Glutamatergic neuron (in vitro differentiated cells): ENCODE results near the gene COL20A1. TPM values are rescaled to one million over a fixed set of nuclear protein-coding genes. Genes with fewer than 3 reads are reported as not detected.

ENCODE experiments used
- DNase-seq: peaks from one replicate; pipeline ENCODE4 v3.0.0; 2022
- H3K27ac Mint-ChIP-seq: one replicate; pipeline ENCODE4 v1.8.0; 2020; ENCODE audit warnings: mild to moderate bottlenecking, mixed read lengths, inconsistent platforms; ENCODE audit not compliant: unreplicated experiment
- H3K27me3 Mint-ChIP-seq: one replicate; pipeline ENCODE4 v1.8.0; 2020; ENCODE audit warnings: mild to moderate bottlenecking, moderate library complexity, mixed read lengths, inconsistent platforms; ENCODE audit not compliant: unreplicated experiment
- H3K36me3 Mint-ChIP-seq: one replicate; pipeline ENCODE4 v1.8.0; 2020; ENCODE audit warnings: mild to moderate bottlenecking, mixed read lengths, inconsistent platforms; ENCODE audit not compliant: unreplicated experiment
- H3K4me1 Mint-ChIP-seq: one replicate; pipeline ENCODE4 v1.8.0; 2020; ENCODE audit warnings: mild to moderate bottlenecking, low read depth, mixed read lengths, inconsistent platforms; ENCODE audit not compliant: unreplicated experiment
- H3K4me3 Mint-ChIP-seq: one replicate; pipeline ENCODE4 v1.8.0; 2020; ENCODE audit warnings: mild to moderate bottlenecking, mixed read lengths, inconsistent platforms; ENCODE audit not compliant: unreplicated experiment
- H3K9me3 Mint-ChIP-seq: one replicate; pipeline ENCODE4 v1.8.0; 2020; ENCODE audit warnings: mild to moderate bottlenecking, moderate library complexity, mixed read lengths, inconsistent platforms; ENCODE audit not compliant: unreplicated experiment
- CTCF ChIP-seq: fragments of 200-600 bp; sonication (generic); IDR thresholded peaks from one replicate; pipeline ENCODE4 v1.5.0; 2021; ENCODE audit not compliant: partially characterized antibody, unreplicated experiment
- total RNA-seq: library from RNA; stranded (reverse); fragmentation: NEBNext Ultra II Directional; extraction: Animal tissue kit (Norgen Biotek cat#: 25700); gene quantifications from one replicate; pipeline ENCODE4 v1.2.1, GENCODE V29; 2021; ENCODE audit not compliant: unreplicated experiment

COL20A1 gene
- total RNA-seq, 1 donor from 2014 or later = 2.1 TPM

DNA sequence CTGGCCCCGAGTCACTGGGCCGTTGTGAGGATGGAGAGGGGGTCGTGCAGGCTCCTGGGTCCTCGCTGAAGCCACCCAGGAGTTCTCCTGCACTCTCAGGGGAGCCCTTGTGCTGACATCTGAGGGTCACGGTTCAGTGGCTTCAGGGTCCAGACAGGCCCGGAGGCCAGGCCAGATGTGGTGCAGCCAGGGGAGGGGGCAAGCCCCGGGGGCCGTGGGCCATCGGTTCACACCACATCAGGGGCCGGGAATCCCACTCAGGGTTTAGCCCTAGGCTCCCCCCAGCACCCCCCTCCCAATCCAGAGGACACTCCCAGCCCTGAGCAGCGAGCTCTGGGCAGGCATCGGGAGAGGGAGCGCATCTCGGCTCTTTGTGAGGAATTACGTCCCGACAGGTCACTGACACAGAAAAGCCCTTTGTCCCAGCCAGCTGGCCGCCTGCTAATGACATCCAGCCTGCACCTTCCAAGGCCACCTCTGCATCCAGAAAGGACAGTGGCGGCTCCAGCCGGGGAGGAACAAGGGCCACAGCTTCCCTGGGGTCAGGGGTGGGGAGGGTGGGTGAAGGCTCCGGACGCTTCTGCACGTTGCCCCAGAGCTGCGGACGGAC is 74.6 kb downstream of the COL20A1 start:
- Mint-ChIP-seq H3K36me3 (no peaks in the 10 kb centered on the region), H3K4me1 (peaks cover 33% of the 10 kb centered on the region), H3K27ac (peak overlapping the region; percentile 76), H3K27me3 (peaks cover 20% of the 10 kb centered on the region), H3K4me3 (peak overlapping the region; percentile 34), H3K9me3 (peaks cover 13% of the 10 kb centered on the region)
- no peak for TF ChIP-seq CTCF
- DNase-seq = no peak

DNA sequence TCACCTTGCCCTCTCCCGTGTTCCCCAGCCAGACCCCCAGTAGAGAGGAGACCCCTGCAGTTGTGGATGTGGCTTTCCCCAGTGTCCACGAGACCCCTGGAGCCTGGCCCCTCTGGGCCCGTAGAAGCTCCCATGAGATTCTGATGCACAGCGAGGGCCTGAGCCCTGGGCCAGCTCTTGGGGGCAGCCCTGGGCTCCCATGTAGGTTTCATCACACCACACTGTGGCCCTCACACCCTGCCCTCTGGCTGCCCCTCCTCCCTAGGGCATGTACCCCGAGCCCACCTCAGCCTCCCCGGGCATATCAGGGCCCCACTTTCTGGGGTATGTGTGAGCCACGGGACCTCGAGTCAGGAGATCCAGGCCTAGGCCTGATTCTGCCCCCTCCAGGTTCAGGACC is 75.2 kb downstream of the COL20A1 start:
- peaks cover 8% of the 10 kb centered on the region for H3K9me3 Mint-ChIP-seq
- peaks cover 28% of the 10 kb centered on the region for H3K4me1 Mint-ChIP-seq
- peaks cover 16% of the 10 kb centered on the region for H3K27me3 Mint-ChIP-seq
- no peak overlapping the region for H3K4me3 Mint-ChIP-seq
- no peak for DNase-seq
- no peak for TF ChIP-seq CTCF
- no peaks in the 10 kb centered on the region for H3K36me3 Mint-ChIP-seq
- peak overlapping the region; percentile 43 for H3K27ac Mint-ChIP-seq

DNA sequence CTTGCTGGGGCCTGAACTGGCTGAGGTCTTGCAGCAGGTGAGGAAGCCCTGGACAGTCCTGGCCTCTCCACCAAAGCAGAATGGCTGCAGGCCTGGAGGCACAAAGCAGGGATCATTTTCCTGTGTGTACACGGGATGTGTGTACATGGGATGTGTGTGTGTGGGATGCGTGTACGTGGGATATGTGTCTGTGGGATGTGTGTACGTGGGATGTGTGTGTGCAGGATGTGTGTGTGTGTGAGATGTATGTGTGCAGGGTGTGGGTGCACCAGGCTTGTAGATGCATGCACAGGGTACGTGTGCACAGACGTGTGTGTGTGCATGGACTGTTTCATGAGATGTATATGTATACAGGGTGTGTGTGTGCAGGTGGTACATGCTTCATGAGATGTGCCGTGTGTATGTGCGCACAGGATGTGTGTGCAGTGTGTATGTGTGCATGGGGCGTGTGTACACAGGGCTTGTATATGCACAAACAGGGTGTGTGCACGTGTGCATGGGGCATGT is 76.1 kb downstream of the COL20A1 start:
- peak overlapping the region; percentile 39 for H3K4me3 Mint-ChIP-seq
- DNase-seq = no peak
- H3K27me3 Mint-ChIP-seq = peaks cover 16% of the 10 kb centered on the region
- H3K4me1 Mint-ChIP-seq = peaks cover 25% of the 10 kb centered on the region
- peak overlapping the region; percentile 5 for H3K27ac Mint-ChIP-seq
- TF ChIP-seq CTCF = no peak
- H3K36me3 Mint-ChIP-seq = no peaks in the 10 kb centered on the region
- peaks cover 8% of the 10 kb centered on the region for H3K9me3 Mint-ChIP-seq

DNA sequence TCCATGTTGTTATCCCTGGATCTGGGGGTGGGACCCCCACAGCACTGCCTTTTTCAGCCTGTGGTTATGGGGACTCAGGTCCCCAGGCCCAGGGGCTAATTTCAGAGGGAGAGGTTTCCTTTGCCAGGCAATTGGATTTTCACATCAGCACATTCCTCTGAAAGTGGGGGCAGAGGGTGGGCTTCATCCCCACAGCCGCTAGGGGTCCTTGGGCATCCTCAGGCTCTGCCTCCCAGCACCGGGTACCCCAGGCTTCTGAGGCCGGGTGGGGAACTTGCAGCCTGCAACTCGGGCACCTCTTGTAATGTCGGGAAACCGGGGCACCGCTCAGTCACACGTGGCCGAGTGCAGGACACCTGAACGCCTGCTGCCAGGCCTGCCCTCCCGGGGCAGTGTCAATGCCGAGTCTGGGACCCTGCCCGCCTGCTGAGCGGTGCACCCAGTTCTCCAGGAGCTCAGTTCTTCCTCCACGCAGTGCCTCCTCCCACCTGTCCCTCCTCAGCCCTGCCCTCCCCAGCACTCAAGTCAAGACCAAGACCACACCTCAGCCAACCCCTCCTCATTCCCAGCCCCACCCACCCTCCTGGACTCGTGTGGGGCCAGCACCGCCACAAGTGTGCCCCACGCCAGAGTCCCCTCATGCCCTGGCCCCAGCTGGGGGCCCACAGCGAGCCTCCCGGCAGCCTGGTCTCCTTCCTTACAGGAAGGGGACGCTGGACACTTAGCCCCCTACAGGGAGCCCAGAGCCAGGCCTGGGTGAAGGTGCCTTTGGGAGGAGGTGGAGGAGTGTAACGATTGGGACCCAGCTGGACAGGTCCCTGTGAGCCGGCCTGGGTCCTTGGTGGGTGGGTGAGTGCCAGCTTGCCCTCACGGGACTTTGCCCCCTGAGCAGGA is 77.0 kb downstream of the COL20A1 start:
- peak; percentile 44 for TF ChIP-seq CTCF
- DNase-seq = no peak
- Mint-ChIP-seq H3K36me3 (no peaks in the 10 kb centered on the region), H3K4me1 (peaks cover 23% of the 10 kb centered on the region), H3K4me3 (no peak overlapping the region), H3K9me3 (peaks cover 6% of the 10 kb centered on the region), H3K27ac (peak overlapping the region; percentile 94), H3K27me3 (peaks cover 14% of the 10 kb centered on the region)
